Lower lobe of right lung (tissue), 2 donors: ENCODE data around the gene LAMA5. TPM values are rescaled to one million over a fixed set of nuclear protein-coding genes. Genes with fewer than 3 reads are reported as not detected.

Experiments used
- ATAC-seq, 2 donors: fragments of 200-7000 bp; cut with Tn5 transposase; one replicate each; pipeline ENCODE4 v1.9.1; 2020 to 2022; ENCODE audit warnings: mild to moderate bottlenecking in 2 of 2, moderate library complexity in 2 of 2
- DNase-seq: peaks from one replicate; pipeline ENCODE4 v3.0.0-alpha.2; 2020
- H3K27ac ChIP-seq: fragments of 200-600 bp; one replicate; pipeline ENCODE4 v1.8.0; 2022
- H3K27me3 ChIP-seq: fragments of 200-600 bp; one replicate; pipeline ENCODE4 v1.8.0; 2022; ENCODE audit warnings: low read depth
- H3K36me3 ChIP-seq: fragments of 200-600 bp; one replicate; pipeline ENCODE4 v1.8.0; 2022; ENCODE audit warnings: mild to moderate bottlenecking
- H3K4me1 ChIP-seq: fragments of 200-600 bp; one replicate; pipeline ENCODE4 v1.8.0; 2022
- H3K4me3 ChIP-seq: fragments of 200-600 bp; one replicate; pipeline ENCODE4 v1.8.0; 2022; ENCODE audit warnings: mild to moderate bottlenecking
- H3K9me3 ChIP-seq: fragments of 200-600 bp; one replicate; pipeline ENCODE4 v1.8.0; 2022
- CTCF ChIP-seq: fragments of 200-600 bp; IDR thresholded peaks from one replicate; pipeline ENCODE4 v1.8.0; 2022; ENCODE audit warnings: antibody characterized with exemption, mild to moderate bottlenecking
- intact Hi-C: fragments of 100-400 bp; cut with DNase I; formaldehyde crosslinking; loops from one replicate; pipeline ENCODE4 v1.11.0; 2022
- total RNA-seq: library from RNA; stranded (reverse); fragmentation: NEBNext Ultra II Directional; extraction: Animal tissue kit (Norgen Biotek cat#: 25700); gene quantifications from one replicate; pipeline ENCODE4 v1.2.1, GENCODE V29; 2021
- donor health status: DM: no; HTN: yes; CAD: no; lungs with severe emphysema.

Gene LAMA5
- total RNA-seq, 1 donor from 2014 or later = 282 TPM

GRCh38 chr20:62268228-62268900, 98.7 kb downstream of the LAMA5 start:
- Histone ChIP-seq H3K36me3 (peaks cover 87% of the 10 kb centered on the region), H3K4me1 (no peaks in the 10 kb centered on the region), H3K9me3 (peaks cover 6% of the 10 kb centered on the region), H3K27ac (no peak overlapping the region), H3K4me3 (no peak overlapping the region), H3K27me3 (no peaks in the 10 kb centered on the region)
- ATAC-seq (no peak), DNase-seq (no peak)
- intact Hi-C loops = no loop called here
- TF ChIP-seq CTCF = no peak

- Histone ChIP-seq H3K27me3 (no peaks in the 10 kb centered on the region), H3K27ac (no peak overlapping the region), H3K9me3 (peaks cover 6% of the 10 kb centered on the region), H3K4me1 (no peaks in the 10 kb centered on the region), H3K4me3 (no peak overlapping the region), H3K36me3 (peaks cover 87% of the 10 kb centered on the region)
- TF ChIP-seq CTCF = no peak
- ATAC-seq (no peak), DNase-seq (no peak)
- intact Hi-C loops = no loop called here
Measured at GRCh38 chr20:62267543-62267942, 99.6 kb downstream of the LAMA5 start.

GRCh38 chr20:62266851-62267250, 100.3 kb downstream of the LAMA5 start:
- intact Hi-C loops = no loop called here
- DNase-seq = no peak
- no peak for ATAC-seq
- H3K27ac ChIP-seq = no peak overlapping the region
- no peaks in the 10 kb centered on the region for H3K4me1 ChIP-seq
- peaks cover 87% of the 10 kb centered on the region for H3K36me3 ChIP-seq
- H3K4me3 ChIP-seq = no peak overlapping the region
- no peak for TF ChIP-seq CTCF
- H3K27me3 ChIP-seq = no peaks in the 10 kb centered on the region
- peaks cover 6% of the 10 kb centered on the region for H3K9me3 ChIP-seq

- no peak overlapping the region for H3K4me3 ChIP-seq
- H3K9me3 ChIP-seq = peaks cover 6% of the 10 kb centered on the region
- ATAC-seq (no peak), DNase-seq (no peak)
- no peaks in the 10 kb centered on the region for H3K27me3 ChIP-seq
- no peak for TF ChIP-seq CTCF
- H3K36me3 ChIP-seq = peaks cover 87% of the 10 kb centered on the region
- no peaks in the 10 kb centered on the region for H3K4me1 ChIP-seq
- H3K27ac ChIP-seq = no peak overlapping the region
- intact Hi-C loops = no loop called here
Measured at GRCh38 chr20:62266340-62266739, 100.8 kb downstream of the LAMA5 start.

- Histone ChIP-seq H3K4me1 (no peaks in the 10 kb centered on the region), H3K4me3 (no peak overlapping the region), H3K36me3 (peaks cover 94% of the 10 kb centered on the region), H3K27ac (no peak overlapping the region), H3K27me3 (no peaks in the 10 kb centered on the region), H3K9me3 (peaks cover 6% of the 10 kb centered on the region)
- no peak for ATAC-seq
- TF ChIP-seq CTCF = no peak
- intact Hi-C loops = no loop called here
- DNase-seq = no peak
Measured at GRCh38 chr20:62265365-62265764, 101.7 kb downstream of the LAMA5 start.
